ENCODE data around the gene CCDC142. TPM values are rescaled to one million over a fixed set of nuclear protein-coding genes. Genes with fewer than 3 reads are reported as not detected.
A peak's percentile ranks its signal among the peaks of the same experiment; 100 is the strongest.

CCDC142 gene
- total RNA-seq, 1 experiment from 2014 or later, result 19.8 TPM

DNA sequence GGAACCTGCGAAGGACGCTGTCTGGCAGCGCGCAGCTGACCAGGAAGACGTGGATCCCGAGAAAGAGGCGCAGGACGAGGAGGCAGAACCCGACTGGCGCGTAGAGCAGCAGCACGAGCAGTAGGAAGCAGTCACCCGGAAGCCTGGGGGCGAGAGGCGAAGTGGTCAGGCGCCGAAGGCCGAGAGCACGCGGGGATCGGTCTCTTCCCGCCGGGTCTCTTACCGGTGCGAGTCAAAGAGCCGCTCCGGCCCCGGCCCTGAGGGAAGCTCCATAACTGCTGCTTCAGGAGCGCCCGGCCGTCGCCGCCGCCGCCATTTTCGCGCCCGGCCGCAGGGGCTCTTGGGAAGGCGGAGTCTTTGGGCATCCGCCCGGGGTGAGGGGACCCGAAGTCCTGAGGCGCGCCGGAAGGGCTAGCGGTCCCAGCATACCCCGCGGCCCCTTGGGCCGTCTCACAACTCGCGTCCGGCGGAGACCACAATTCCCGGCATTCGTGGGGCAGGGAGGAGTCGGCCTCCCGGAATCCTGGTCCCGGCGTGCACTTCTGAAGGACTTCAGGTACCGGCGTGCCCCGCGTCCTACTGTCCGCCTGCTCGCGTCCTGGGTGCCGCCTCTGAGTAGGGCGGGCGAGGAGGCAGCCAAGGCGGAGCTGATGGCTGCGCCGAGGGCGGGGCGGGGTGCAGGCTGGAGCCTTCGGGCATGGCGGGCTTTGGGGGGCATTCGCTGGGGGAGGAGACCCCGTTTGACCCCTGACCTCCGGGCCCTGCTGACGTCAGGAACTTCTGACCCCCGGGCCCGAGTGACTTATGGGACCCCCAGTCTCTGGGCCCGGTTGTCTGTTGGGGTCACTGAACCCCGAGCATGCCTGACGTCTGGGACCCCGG, 46.8 kb upstream of the CCDC142 start, which contains the start of the genes AUP1 and HTRA2:
Gene AUP1 (minus strand): TSS at position 350 of the 882 bp plus-strand sequence. CDS start 77 bp downstream, at position 273.
Gene HTRA2 (plus strand): TSS at position 577 of the 882 bp plus-strand sequence. CDS start 74 bp downstream, at position 651.
- CTCF ChIA-PET, result interaction anchor here (0.5 to 0.7 kb wide), 2 partner anchors 46 to 58 kb away, joined by 3 to 8 read pairs; no protein-coding TSS in a partner anchor
- POLR2A ChIA-PET (ENCODE audit: unreplicated experiment), result interaction anchor here (0.6 to 1.0 kb wide), 6 partner anchors 12 to 331 kb away, joined by 3 to 4 read pairs (median 3); no protein-coding TSS in a partner anchor
- intact Hi-C loops (cut with micrococcal nuclease; ENCODE audit: unreplicated experiment), result loop anchor here (1.0 to 5.0 kb wide), 6 partner anchors 22 to 262 kb away; partner anchors contain the start of genes PCGF1 and TTC31
- peaks cover 18% of the 10 kb centered on the region for H3K36me3 ChIP-seq (ENCODE audit: low read depth)
- BruUV-seq (replicated peaks), result no TSS peak
- peaks cover 12% of the 10 kb centered on the region; the same call in 1 of the 2 replicates for H3F3A ChIP-seq (ENCODE audit: insufficient read depth, low read depth)
- H3K9me2 ChIP-seq (ENCODE audit: insufficient read depth), result no peaks in the 10 kb centered on the region
- TF ChIP-seq EZH2 (IDR thresholded peaks at IDR 0.05; ENCODE audit: low read depth) (no peak), CTCF (conservative IDR thresholded peaks at IDR 0.05) (no peak)
- H3K27ac ChIP-seq, result peak within 1 kb of the TSS; percentile 48
- H2AFZ ChIP-seq, result peak within 1 kb of the TSS; percentile 94
- DNase-seq, result peak; percentile 97 to 98
- H3K4me2 ChIP-seq, result peak within 1 kb of the TSS; percentile 99
- peaks cover 9% of the 10 kb centered on the region; the same call in 1 of the 2 replicates for H4K20me1 ChIP-seq (ENCODE audit: insufficient read depth)
- H3K4me3 ChIP-seq, result peak within 1 kb of the TSS; percentile 93
- peaks cover 18% of the 10 kb centered on the region for H3K4me1 ChIP-seq (replicated peaks; ENCODE audit: insufficient read depth)
- no peaks in the 10 kb centered on the region for H3K27me3 ChIP-seq (ENCODE audit: insufficient read depth, low read depth)
- H3K9me3 ChIP-seq (ENCODE audit: insufficient read depth, low read depth), result no peaks in the 10 kb centered on the region
- H3K79me2 ChIP-seq (ENCODE audit: low read depth), result peaks cover 37% of the 10 kb centered on the region

GRCh38 chr2:74528600-74529356, 46.0 kb upstream of the CCDC142 start:
- Histone ChIP-seq H3K9me2 (ENCODE audit: insufficient read depth) (no peaks in the 10 kb centered on the region), H2AFZ (peak overlapping the region; percentile 83), H3F3A (ENCODE audit: insufficient read depth, low read depth) (peaks cover 12% of the 10 kb centered on the region; the same call in 1 of the 2 replicates), H4K20me1 (ENCODE audit: insufficient read depth) (peaks cover 9% of the 10 kb centered on the region; the same call in 1 of the 2 replicates), H3K4me1 (replicated peaks; ENCODE audit: insufficient read depth) (peaks cover 18% of the 10 kb centered on the region), H3K4me3 (peak overlapping the region; percentile 93), H3K27ac (peak overlapping the region; percentile 48), H3K79me2 (ENCODE audit: low read depth) (peaks cover 37% of the 10 kb centered on the region), H3K4me2 (peak overlapping the region; percentile 99), H3K36me3 (ENCODE audit: low read depth) (peaks cover 18% of the 10 kb centered on the region), H3K9me3 (ENCODE audit: insufficient read depth, low read depth) (no peaks in the 10 kb centered on the region), H3K27me3 (ENCODE audit: insufficient read depth, low read depth) (no peaks in the 10 kb centered on the region)
- TF ChIP-seq EZH2 (IDR thresholded peaks at IDR 0.05; ENCODE audit: low read depth) (no peak), CTCF (conservative IDR thresholded peaks at IDR 0.05) (no peak)
- no peak for DNase-seq
- ChIA-PET CTCF (no interaction called here), POLR2A (ENCODE audit: unreplicated experiment) (interaction anchor here (0.6 to 1.0 kb wide), 3 partner anchors 11 to 41 kb away, joined by 3 read pairs; no protein-coding TSS in a partner anchor)
- intact Hi-C loops (cut with micrococcal nuclease; ENCODE audit: unreplicated experiment), result loop anchor here (1.0 kb wide), 3 partner anchors 21 to 88 kb away; partner anchors contain the start of genes PCGF1 and TTC31
- TSS peak; percentile 58 for BruUV-seq (replicated peaks)

GRCh38 chr2:74527741-74528140, 44.9 kb upstream of the CCDC142 start:
- ChIA-PET POLR2A (ENCODE audit: unreplicated experiment) (no interaction called here), CTCF (no interaction called here)
- H3K79me2 ChIP-seq (ENCODE audit: low read depth), result peaks cover 37% of the 10 kb centered on the region
- H3K4me3 ChIP-seq, result peak overlapping the region; percentile 93; the same call in 1 of the 2 replicates
- no peak overlapping the region for H3K27ac ChIP-seq
- H2AFZ ChIP-seq, result no peak overlapping the region
- peak overlapping the region; percentile 99 for H3K4me2 ChIP-seq
- H3K36me3 ChIP-seq (ENCODE audit: low read depth), result peaks cover 18% of the 10 kb centered on the region
- peaks cover 9% of the 10 kb centered on the region; the same call in 1 of the 2 replicates for H4K20me1 ChIP-seq (ENCODE audit: insufficient read depth)
- intact Hi-C loops (cut with micrococcal nuclease; ENCODE audit: unreplicated experiment), result no loop called here
- no peak for DNase-seq
- H3F3A ChIP-seq (ENCODE audit: insufficient read depth, low read depth), result peaks cover 12% of the 10 kb centered on the region; the same call in 1 of the 2 replicates
- TF ChIP-seq EZH2 (IDR thresholded peaks at IDR 0.05; ENCODE audit: low read depth) (no peak), CTCF (conservative IDR thresholded peaks at IDR 0.05) (no peak)
- no peaks in the 10 kb centered on the region for H3K9me2 ChIP-seq (ENCODE audit: insufficient read depth)
- H3K27me3 ChIP-seq (ENCODE audit: insufficient read depth, low read depth), result no peaks in the 10 kb centered on the region
- peaks cover 18% of the 10 kb centered on the region for H3K4me1 ChIP-seq (replicated peaks; ENCODE audit: insufficient read depth)
- no TSS peak for BruUV-seq (replicated peaks)
- no peaks in the 10 kb centered on the region for H3K9me3 ChIP-seq (ENCODE audit: insufficient read depth, low read depth)
